GM12891 (cell line): ENCODE data around the gene EWSR1.

Experiments
- DNase-seq: peaks from one replicate; pipeline ENCODE4 v3.0.0; 2011; ENCODE audit warnings: low spot score; ENCODE audit not compliant: insufficient read length
- FAIRE-seq: peaks from 2 replicates; lab custom pipeline; 2011; peaks lifted over from hg19 to GRCh38; lab: Jason Lieb, UNC
- PAX5 ChIP-seq: IDR thresholded peaks from 2 replicates; pipeline ENCODE4 v1.6.1; 2011; ENCODE audit warnings: low read length, moderate library complexity, mild to moderate bottlenecking; ENCODE audit not compliant: insufficient read depth, severe bottlenecking
- POLR2A ChIP-seq: IDR thresholded peaks from 2 replicates; pipeline ENCODE4 v1.6.1; 2011; ENCODE audit warnings: low read depth, low read length, control low read depth
- POLR2AphosphoS5 ChIP-seq: IDR thresholded peaks from 2 replicates; pipeline ENCODE4 v1.6.1; 2011; ENCODE audit warnings: low read depth, low read length, control low read depth
- POU2F2 ChIP-seq: IDR thresholded peaks from 2 replicates; pipeline ENCODE4 v1.6.1; 2011; ENCODE audit warnings: low read depth, mild to moderate bottlenecking, control low read depth, low read length, moderate library complexity
- SPI1 ChIP-seq: IDR thresholded peaks from 2 replicates; pipeline ENCODE4 v1.6.1; 2011; ENCODE audit warnings: low read depth, low read length, control low read depth
- TAF1 ChIP-seq: IDR thresholded peaks from 2 replicates; pipeline ENCODE4 v1.6.1; 2011; ENCODE audit warnings: low read depth, low read length, control low read depth

Gene EWSR1

DNA sequence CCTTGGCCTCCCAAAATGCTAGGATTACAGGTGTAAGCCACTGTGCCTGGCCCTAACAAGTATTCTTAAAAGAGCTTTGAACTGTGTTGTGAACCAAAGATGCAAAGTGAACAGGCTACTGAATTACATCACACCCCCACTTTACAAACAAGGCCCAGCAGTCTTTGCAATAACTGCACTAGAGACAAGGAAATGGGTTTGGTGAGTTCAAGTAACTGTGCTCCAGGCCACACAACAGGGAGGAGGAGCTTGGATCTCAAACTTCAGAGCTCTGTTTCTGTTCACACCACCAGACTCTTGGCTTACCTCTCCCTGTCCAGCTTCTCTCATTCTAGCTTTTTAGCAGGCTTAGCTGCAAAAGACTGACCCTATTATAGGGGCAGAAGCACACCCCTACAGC is 77.9 kb downstream of the EWSR1 start:
- TF ChIP-seq PAX5, result no peak
- TF ChIP-seq SPI1, result no peak
- TF ChIP-seq POLR2A, result no peak
- no peak for TF ChIP-seq TAF1
- no peak for TF ChIP-seq POLR2AphosphoS5
- no peak for TF ChIP-seq POU2F2
- FAIRE-seq, result no peak
- DNase-seq, result no peak

DNA sequence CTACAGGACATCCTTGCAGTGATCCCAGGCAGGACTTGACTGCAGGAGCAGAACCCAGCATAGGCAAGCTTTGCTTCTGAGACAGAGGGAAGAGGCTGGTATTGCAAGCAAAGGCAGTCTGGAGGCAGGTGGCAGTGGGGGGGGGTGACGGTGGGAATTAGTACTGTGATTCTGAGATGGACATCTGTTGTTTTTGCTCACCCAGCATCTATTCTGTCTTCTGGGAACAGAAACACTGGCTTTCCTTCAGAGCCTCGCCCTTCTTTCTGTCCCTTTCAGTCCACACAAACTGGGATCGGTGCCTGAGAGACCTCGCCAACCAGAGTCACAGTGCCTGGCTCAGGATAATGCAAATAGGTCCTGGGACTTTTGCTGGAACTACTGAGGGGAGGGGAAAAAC is 78.6 kb downstream of the EWSR1 start:
- TF ChIP-seq POU2F2, result no peak
- no peak for TF ChIP-seq POLR2A
- no peak for TF ChIP-seq POLR2AphosphoS5
- TF ChIP-seq SPI1, result no peak
- TF ChIP-seq PAX5, result no peak
- no peak for TF ChIP-seq TAF1
- DNase-seq (no peak), FAIRE-seq (no peak)

DNA sequence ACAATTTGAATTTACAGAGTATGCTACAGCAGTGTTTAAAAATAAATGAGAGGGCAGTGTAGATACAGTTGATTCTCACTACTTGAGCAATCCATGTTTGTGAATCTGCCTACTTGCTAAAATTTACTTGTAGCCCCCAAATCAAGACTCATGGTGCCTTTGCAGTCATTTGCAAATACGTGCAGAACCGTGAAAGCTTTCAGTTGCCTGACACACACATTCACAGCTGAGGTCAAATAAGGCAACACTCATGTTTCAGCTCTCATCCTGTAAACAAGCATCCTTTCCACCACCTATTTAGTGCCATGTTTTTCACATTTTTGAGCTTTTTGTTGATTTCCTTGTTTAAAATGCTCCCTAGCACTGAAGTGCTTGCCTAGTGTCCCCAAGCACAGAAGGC is 80.0 kb downstream of the EWSR1 start:
- no peak for DNase-seq
- no peak for FAIRE-seq
- TF ChIP-seq POLR2AphosphoS5, result no peak
- no peak for TF ChIP-seq POU2F2
- no peak for TF ChIP-seq POLR2A
- no peak for TF ChIP-seq SPI1
- no peak for TF ChIP-seq TAF1
- TF ChIP-seq PAX5, result no peak

DNA sequence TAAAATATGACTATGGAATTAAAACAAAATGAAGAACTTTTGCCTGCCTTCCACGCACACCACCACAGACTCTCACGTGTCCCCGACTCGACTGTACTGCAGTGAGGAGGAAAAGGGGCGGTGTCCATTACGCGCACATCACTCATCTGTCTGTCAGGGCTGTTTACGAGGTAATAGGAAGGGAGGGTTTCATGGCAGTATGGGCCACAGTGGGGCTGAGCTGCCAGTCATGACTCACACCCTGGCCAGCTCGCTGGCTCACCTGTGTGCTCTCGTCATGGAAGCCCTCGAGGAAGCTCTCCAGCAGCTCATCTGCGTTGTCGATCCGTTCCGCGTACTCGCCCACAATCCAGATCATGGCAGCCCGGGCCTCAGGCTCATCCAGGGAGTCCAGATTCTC is 80.9 kb downstream of the EWSR1 start:
- DNase-seq, result no peak
- FAIRE-seq, result no peak
- TF ChIP-seq POU2F2 (no peak), POLR2A (no peak), PAX5 (no peak), POLR2AphosphoS5 (no peak), SPI1 (no peak), TAF1 (no peak)
